ENCODE results near the gene ADAM12.

The ADAM12 gene

DNA sequence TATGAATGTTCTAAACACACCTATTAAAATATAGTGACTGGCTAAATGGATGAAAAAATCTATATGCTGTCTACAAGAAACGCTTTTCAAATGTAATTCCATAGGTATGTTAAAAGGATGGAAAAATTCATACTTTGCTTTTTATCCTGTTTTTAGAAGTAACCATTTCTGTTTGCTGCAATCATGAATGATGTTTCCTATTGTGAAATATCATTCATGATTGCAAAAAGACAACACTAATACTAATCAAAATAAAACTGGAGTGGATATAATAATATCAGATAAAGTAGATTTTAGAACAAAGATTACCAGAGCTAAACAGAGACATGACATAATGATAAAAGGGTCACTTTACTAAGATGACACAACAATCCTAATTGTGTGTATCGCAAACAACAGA is 353.7 kb downstream of the ADAM12 start:
- TF ChIP-seq CTCF (IDR thresholded peaks at IDR 0.05; ENCODE audit: low read depth, low read length, missing control alignments), result no peak
- DNase-seq (ENCODE audit: low read depth), result no peak
- no peak overlapping the region for H3K4me3 ChIP-seq (ENCODE audit: low read depth, low read length)

DNA sequence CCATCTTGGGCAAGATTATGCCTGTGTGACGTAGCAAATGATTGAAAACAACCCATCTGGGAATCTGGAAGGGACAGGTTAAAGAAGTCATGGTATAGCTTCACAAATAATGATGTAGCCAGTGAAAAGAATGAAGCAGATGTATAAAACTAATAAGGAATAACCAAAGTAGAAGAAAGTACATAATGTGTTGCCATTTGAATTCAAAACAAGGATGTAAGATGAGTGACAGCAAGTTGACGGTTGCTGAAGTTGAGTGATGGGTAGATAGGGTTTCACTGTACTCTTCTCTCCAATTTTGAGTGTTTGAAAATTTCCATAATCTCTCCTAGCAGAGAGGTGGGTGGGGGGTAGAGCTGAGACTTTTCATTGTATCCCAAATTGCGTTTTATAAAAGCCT is 358.3 kb downstream of the ADAM12 start:
- no peak for DNase-seq (ENCODE audit: low read depth)
- H3K4me3 ChIP-seq (ENCODE audit: low read depth, low read length), result no peak overlapping the region
- TF ChIP-seq CTCF (IDR thresholded peaks at IDR 0.05; ENCODE audit: low read depth, low read length, missing control alignments), result no peak

DNA sequence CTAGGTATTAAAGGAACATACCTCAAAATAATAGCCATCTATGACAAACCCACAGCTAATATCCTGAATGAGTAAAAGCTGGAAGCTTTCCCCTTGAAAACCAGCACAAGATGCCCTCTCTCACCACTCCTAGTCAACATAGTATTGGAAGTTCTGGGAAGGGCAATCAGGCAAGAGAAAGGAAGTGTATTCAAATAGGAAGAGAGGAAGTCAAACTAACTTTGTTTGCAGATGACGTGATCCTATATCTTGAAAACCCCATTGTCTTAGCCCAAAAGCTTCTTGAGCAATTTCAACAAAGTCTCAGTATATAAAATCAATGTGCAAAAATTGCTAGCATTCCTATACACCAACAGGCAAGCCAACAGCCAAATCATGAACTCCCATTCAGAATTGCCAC is 360.6 kb downstream of the ADAM12 start:
- DNase-seq (ENCODE audit: low read depth), result no peak
- no peak overlapping the region for H3K4me3 ChIP-seq (ENCODE audit: low read depth, low read length)
- no peak for TF ChIP-seq CTCF (IDR thresholded peaks at IDR 0.05; ENCODE audit: low read depth, low read length, missing control alignments)

DNA sequence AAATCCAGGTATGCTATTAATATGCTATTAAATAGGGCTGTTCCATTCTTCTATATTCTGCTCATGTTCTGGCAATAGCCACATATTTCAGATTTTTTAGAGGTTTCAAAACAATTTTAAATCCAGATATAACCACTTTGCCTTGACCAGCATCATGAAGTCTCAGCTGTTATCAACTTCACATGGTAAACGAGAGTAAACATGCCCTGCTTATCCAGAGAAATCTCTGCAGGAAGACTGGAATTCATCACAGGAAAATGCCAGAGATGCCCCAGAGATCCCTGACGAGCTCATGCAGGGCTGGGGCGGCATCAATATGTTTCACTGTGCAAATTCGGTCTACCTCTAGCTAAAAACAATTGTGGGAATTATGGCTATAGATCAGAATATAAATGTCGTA is 365.4 kb downstream of the ADAM12 start:
- H3K4me3 ChIP-seq (ENCODE audit: low read depth, low read length), result no peak overlapping the region
- TF ChIP-seq CTCF (IDR thresholded peaks at IDR 0.05; ENCODE audit: low read depth, low read length, missing control alignments), result no peak
- DNase-seq (ENCODE audit: low read depth), result no peak

DNA sequence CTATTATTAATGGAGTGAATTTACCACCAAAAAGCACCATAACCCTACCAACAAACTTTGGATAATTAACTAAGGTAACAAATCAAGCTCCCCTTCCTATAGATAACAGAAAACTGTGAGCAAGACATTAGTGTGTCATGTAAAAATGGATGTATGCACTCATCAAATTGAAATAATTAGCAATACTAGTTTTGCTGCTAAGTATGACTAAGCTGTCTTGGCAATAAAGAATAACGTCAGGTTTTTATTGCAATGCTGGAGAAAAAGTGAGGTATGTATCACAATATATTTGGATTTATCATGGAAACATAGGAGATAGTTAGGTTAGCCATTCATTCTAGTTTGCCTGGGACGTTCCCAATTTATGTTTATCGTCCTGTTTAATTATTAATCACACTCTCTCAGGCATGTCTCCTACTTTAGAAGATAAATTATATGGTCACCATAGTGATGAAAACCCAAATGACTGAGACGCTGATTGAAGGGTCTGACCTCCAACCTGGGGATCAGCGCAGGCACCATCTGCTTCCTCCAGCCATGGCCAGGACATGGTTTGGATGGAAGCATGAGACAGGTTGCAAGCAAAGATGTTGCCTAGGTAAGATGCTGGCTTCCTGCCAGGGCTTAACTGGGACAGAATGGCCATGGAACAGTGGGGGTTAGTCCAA is 366.3 kb downstream of the ADAM12 start:
- H3K4me3 ChIP-seq (ENCODE audit: low read depth, low read length), result no peak overlapping the region
- no peak for TF ChIP-seq CTCF (IDR thresholded peaks at IDR 0.05; ENCODE audit: low read depth, low read length, missing control alignments)
- DNase-seq (ENCODE audit: low read depth), result no peak

- DNase-seq (ENCODE audit: low read depth), result no peak
- TF ChIP-seq CTCF (IDR thresholded peaks at IDR 0.05; ENCODE audit: low read depth, low read length, missing control alignments), result no peak
- no peak overlapping the region for H3K4me3 ChIP-seq (ENCODE audit: low read depth, low read length)
Observed at GRCh38 chr10:126017961-126018560, 370.2 kb downstream of the ADAM12 start.

GRCh38 chr10:126016882-126017281 is 371.4 kb downstream of the ADAM12 start:
- no peak overlapping the region for H3K4me3 ChIP-seq (ENCODE audit: low read depth, low read length)
- no peak for DNase-seq (ENCODE audit: low read depth)
- TF ChIP-seq CTCF (IDR thresholded peaks at IDR 0.05; ENCODE audit: low read depth, low read length, missing control alignments), result no peak
